HFFc6 (cell line): ENCODE results near the gene WNT3A. TPM values are rescaled to one million over a fixed set of nuclear protein-coding genes. Genes with fewer than 3 reads are reported as not detected.

ENCODE experiments used
- DNase-seq: peaks from one replicate; pipeline ENCODE4 v3.0.0-alpha.2; 2018
- H3K27ac Mint-ChIP-seq: 2 replicates; pipeline ENCODE4 v1.8.0; 2020; ENCODE audit warnings: mild to moderate bottlenecking, mixed read lengths
- H3K27me3 Mint-ChIP-seq: 2 replicates; pipeline ENCODE4 v1.8.0; 2021; ENCODE audit warnings: mild to moderate bottlenecking, moderate library complexity, mixed read lengths; ENCODE audit not compliant: insufficient read depth
- H3K36me3 Mint-ChIP-seq: 2 replicates; pipeline ENCODE4 v1.8.0; 2021; ENCODE audit warnings: low read depth, mixed read lengths
- H3K4me1 Mint-ChIP-seq: 2 replicates; pipeline ENCODE4 v1.8.0; 2020; ENCODE audit warnings: low read depth, mixed read lengths
- H3K4me3 Mint-ChIP-seq: 2 replicates; pipeline ENCODE4 v1.8.0; 2020; ENCODE audit warnings: mild to moderate bottlenecking, moderate library complexity, mixed read lengths
- H3K9me3 Mint-ChIP-seq: 2 replicates; pipeline ENCODE4 v1.8.0; 2020; ENCODE audit warnings: mild to moderate bottlenecking, mixed read lengths
- CTCF ChIP-seq: fragments of 200-600 bp; sonication (generic); IDR thresholded peaks from 2 replicates; pipeline ENCODE4 v1.5.0; 2021; ENCODE audit warnings: antibody characterized with exemption, mild to moderate bottlenecking
- total RNA-seq, 6 experiments: library from RNA; stranded (reverse); fragmentation: NEBNext Ultra II Directional; extraction: Animal tissue kit (Norgen Biotek cat#: 25700); gene quantifications; 2 replicates in 1 of 6; 3 replicates in 5 of 6; pipeline ENCODE4 v1.2.3, GENCODE V29; 2021

The WNT3A gene
- total RNA-seq, 6 experiments from 2014 or later = not detected

GRCh38 chr1:228075801-228076271 lies 69.0 kb downstream of the WNT3A start:
- H3K9me3 Mint-ChIP-seq = no peaks in the 10 kb centered on the region

GRCh38 chr1:228076796-228077430 lies 70.1 kb downstream of the WNT3A start:
- Mint-ChIP-seq H3K4me1 (peaks cover 11% of the 10 kb centered on the region), H3K4me3 (no peak overlapping the region), H3K9me3 (no peaks in the 10 kb centered on the region), H3K27ac (no peak overlapping the region), H3K27me3 (peaks cover 2% of the 10 kb centered on the region), H3K36me3 (no peaks in the 10 kb centered on the region)
- no peak for TF ChIP-seq CTCF
- DNase-seq = no peak

More at GRCh38 chr1:228075801-228076271, 69.0 kb downstream of the WNT3A start:
- Mint-ChIP-seq H3K4me3 (no peak overlapping the region), H3K27me3 (peaks cover 2% of the 10 kb centered on the region), H3K4me1 (peaks cover 6% of the 10 kb centered on the region; the same call in 1 of the 2 replicates), H3K27ac (no peak overlapping the region), H3K36me3 (no peaks in the 10 kb centered on the region)
- TF ChIP-seq CTCF = no peak
- DNase-seq = no peak

- no peak overlapping the region for H3K27ac Mint-ChIP-seq
- no peak overlapping the region for H3K4me3 Mint-ChIP-seq
- H3K27me3 Mint-ChIP-seq = peaks cover 2% of the 10 kb centered on the region
- no peak for DNase-seq
- H3K36me3 Mint-ChIP-seq = no peaks in the 10 kb centered on the region
- no peak for TF ChIP-seq CTCF
- H3K4me1 Mint-ChIP-seq = peaks cover 11% of the 10 kb centered on the region
- no peaks in the 10 kb centered on the region for H3K9me3 Mint-ChIP-seq
These were observed 71.0 kb downstream of the WNT3A start for GRCh38 chr1:228077565-228078330.

- Mint-ChIP-seq H3K9me3 (no peaks in the 10 kb centered on the region), H3K36me3 (peaks cover 9% of the 10 kb centered on the region), H3K27me3 (peaks cover 7% of the 10 kb centered on the region), H3K27ac (no peak overlapping the region), H3K4me3 (no peak overlapping the region), H3K4me1 (peaks cover 8% of the 10 kb centered on the region)
- TF ChIP-seq CTCF = no peak
- no peak for DNase-seq
These were observed 72.2 kb downstream of the WNT3A start for GRCh38 chr1:228079013-228079412.

- Mint-ChIP-seq H3K4me1 (peaks cover 10% of the 10 kb centered on the region), H3K9me3 (no peaks in the 10 kb centered on the region)
These were observed 72.9 kb downstream of the WNT3A start for GRCh38 chr1:228079601-228080263.

More at GRCh38 chr1:228079601-228080263, 72.9 kb downstream of the WNT3A start:
- no peak overlapping the region for H3K4me3 Mint-ChIP-seq
- H3K36me3 Mint-ChIP-seq = peaks cover 16% of the 10 kb centered on the region
- peaks cover 6% of the 10 kb centered on the region for H3K27me3 Mint-ChIP-seq
- TF ChIP-seq CTCF = no peak
- DNase-seq = no peak
- H3K27ac Mint-ChIP-seq = no peak overlapping the region
